Lung microvascular endothelial cell (primary cell): ENCODE measurements around the gene PEX16. TPM values are rescaled to one million over a fixed set of nuclear protein-coding genes. Genes with fewer than 3 reads are reported as not detected.
A peak's percentile ranks its signal among the peaks of the same experiment; 100 is the strongest.

Source experiments
- DNase-seq, 2 donors: peaks; one replicate each; pipeline versions ENCODE4 v3.0.0 to v3.0.0-alpha.2; 2010; ENCODE audit warnings: low read depth in 2 of 2
- total RNA-seq: library from RNA; depleted of rRNA; stranded (reverse); fragments of >200 nt; gene quantifications from 2 replicates; pipeline ENCODE4 v1.2.1, GENCODE V29; 2014

Gene PEX16
- total RNA-seq, 1 donor from 2014 or later, result 32.9 TPM

- no peak for DNase-seq
These were observed 40.5 kb downstream of the PEX16 start for GRCh38 chr11:45877221-45877620.

- no peak for DNase-seq
These were observed 41.3 kb downstream of the PEX16 start for GRCh38 chr11:45876401-45876800.

GRCh38 chr11:45872651-45873356 lies 44.9 kb downstream of the PEX16 start:
- DNase-seq, result peak; percentile 63 to 79

GRCh38 chr11:45871638-45872037 lies 46.0 kb downstream of the PEX16 start:
- DNase-seq, result no peak

GRCh38 chr11:45870706-45871105 lies 47.0 kb downstream of the PEX16 start:
- DNase-seq, result no peak

GRCh38 chr11:45869551-45869950 lies 48.1 kb downstream of the PEX16 start:
- no peak for DNase-seq

- peak in 1 of 2 donors; percentile 86 for DNase-seq
These were observed 53.6 kb downstream of the PEX16 start for GRCh38 chr11:45864041-45864440.

GRCh38 chr11:45860764-45861510 lies 56.7 kb downstream of the PEX16 start:
- DNase-seq, result no peak

GRCh38 chr11:45860348-45860747 lies 57.3 kb downstream of the PEX16 start:
- no peak for DNase-seq

Other genes with a start within 250 kb of the PEX16 start
- 6.3 and 7.7 TPM in 2 replicates for gene SLC35C1, start 112.7 kb downstream of the PEX16 start, total RNA-seq
- 4.4 and 7.1 TPM in 2 replicates for gene CRY2, start 70.4 kb downstream of the PEX16 start, total RNA-seq
- 0.99 and 1.7 TPM in 2 replicates for gene MAPK8IP1, start 32.2 kb downstream of the PEX16 start, total RNA-seq
- 0.44 and 0.99 TPM in 2 replicates for gene FREY1, start 10.6 kb downstream of the PEX16 start, total RNA-seq
- not detected in 2 replicates for gene LARGE2, start 4.8 kb upstream of the PEX16 start, total RNA-seq
- gene PHF21A, start 203.6 kb upstream of the PEX16 start, total RNA-seq, result 5.2 and 8.9 TPM in 2 replicates